Epithelial cell of proximal tubule (primary cell): ENCODE data around the gene POGZ. TPM values are rescaled to one million over a fixed set of nuclear protein-coding genes. Genes with fewer than 3 reads are reported as not detected.
"Not testable (repeated sequence)": the region's sequence is repeated elsewhere in the genome, so short reads cannot be mapped to it uniquely, and the experiment has no call there.

Experiments used
- DNase-seq: peaks from one replicate; pipeline ENCODE4 v3.0.0-alpha.2; 2011; ENCODE audit warnings: low read depth
- H3K4me3 ChIP-seq: 2 replicates; pipeline ENCODE4 v1.5.1; 2011; ENCODE audit warnings: low read depth, mild to moderate bottlenecking, low read length
- CTCF ChIP-seq: conservative IDR thresholded peaks from 2 replicates; pipeline ENCODE4 v1.5.1; 2012; ENCODE audit warnings: low read depth, mild to moderate bottlenecking, low read length
- total RNA-seq: library from RNA; depleted of rRNA; stranded (reverse); fragments of >200 nt; gene quantifications from 2 replicates; pipeline ENCODE4 v1.2.3, GENCODE V29; 2015

The POGZ gene
- total RNA-seq, 1 donor from 2014 or later = 29.3 TPM

GRCh38 chr1:151399324-151400171 lies 59.7 kb downstream of the POGZ start, which contains the start of gene PSMB4:
Gene PSMB4, plus strand, starts transcription at chr1:151399573. Its CDS starts 15 bp downstream, at chr1:151399588.
- peak; percentile 42 for TF ChIP-seq CTCF
- peak; percentile 77 for DNase-seq
- peak within 1 kb of the TSS; percentile 79 for H3K4me3 ChIP-seq

GRCh38 chr1:151396265-151396664 lies 63.0 kb downstream of the POGZ start:
- DNase-seq, H3K4me3 ChIP-seq: not testable (repeated sequence)

GRCh38 chr1:151393583-151393982 lies 65.7 kb downstream of the POGZ start:
- no peak for TF ChIP-seq CTCF
- DNase-seq = no peak
- H3K4me3 ChIP-seq = no peak overlapping the region

GRCh38 chr1:151391079-151391563 lies 68.2 kb downstream of the POGZ start:
- H3K4me3 ChIP-seq = no peak overlapping the region
- DNase-seq = no peak
- TF ChIP-seq CTCF = no peak

- not testable (repeated sequence) for H3K4me3 ChIP-seq, DNase-seq
These were observed 68.8 kb downstream of the POGZ start for GRCh38 chr1:151390221-151391078.

GRCh38 chr1:151386002-151386401 lies 73.3 kb downstream of the POGZ start:
- no peak for TF ChIP-seq CTCF
- no peak for DNase-seq
- no peak overlapping the region for H3K4me3 ChIP-seq

GRCh38 chr1:151384584-151384983 lies 74.7 kb downstream of the POGZ start:
- H3K4me3 ChIP-seq = no peak overlapping the region
- no peak for TF ChIP-seq CTCF
- DNase-seq = no peak
